ENCODE data around the gene ADK. TPM values are rescaled to one million over a fixed set of nuclear protein-coding genes. Genes with fewer than 3 reads are reported as not detected.

ADK gene
- total RNA-seq, 1 experiment from 2014 or later = 26.8 TPM

DNA sequence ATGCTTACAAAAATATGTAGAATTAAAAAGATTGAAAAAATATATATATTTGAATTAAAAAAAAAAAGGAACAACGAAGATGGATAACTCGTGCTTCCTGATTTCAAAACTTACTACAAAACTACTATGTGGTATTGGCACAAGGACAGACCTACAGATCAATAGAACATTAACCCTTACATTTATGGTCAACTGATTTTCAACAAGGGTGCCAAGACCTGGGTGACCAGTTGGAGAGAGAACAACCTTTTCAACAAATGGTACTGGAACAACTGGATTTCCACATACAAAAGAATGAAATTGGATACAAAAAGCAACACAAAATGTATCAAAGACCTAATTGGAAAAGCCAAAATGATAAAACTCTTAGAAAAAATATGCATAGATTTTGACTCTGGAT is 10.5 kb upstream of the ADK start:
- Histone ChIP-seq H3K4ac (ENCODE audit: low read depth, low read length) (no peak overlapping the region), H2BK15ac (ENCODE audit: low read depth, low read length) (no peak overlapping the region), H3K56ac (ENCODE audit: insufficient read length, low read depth, low read length) (no peak overlapping the region), H3K4me1 (ENCODE audit: insufficient read depth, low read length) (no peaks in the 10 kb centered on the region), H2AK5ac (ENCODE audit: insufficient read length, low read length) (no peak overlapping the region), H2BK20ac (ENCODE audit: low read depth, low read length, poor library complexity, severe bottlenecking) (no peak overlapping the region), H3K14ac (ENCODE audit: insufficient read depth, low read length) (no peak overlapping the region), H3K23me2 (ENCODE audit: insufficient read length, low read depth, low read length, poor library complexity, severe bottlenecking) (no peaks in the 10 kb centered on the region), H2AFZ (ENCODE audit: low read length) (no peak overlapping the region), H3K27me3 (ENCODE audit: insufficient read depth, low read length) (no peaks in the 10 kb centered on the region), H3K23ac (ENCODE audit: insufficient read length, low read depth, low read length) (no peak overlapping the region), H2BK120ac (ENCODE audit: low read depth, low read length, poor library complexity, severe bottlenecking) (no peak overlapping the region), H3K79me2 (ENCODE audit: insufficient read depth, low read length) (no peaks in the 10 kb centered on the region), H4K5ac (ENCODE audit: insufficient read length, low read depth, low read length) (no peak overlapping the region), H3K79me1 (ENCODE audit: insufficient read depth, low read depth, low read length, poor library complexity, severe bottlenecking) (peaks cover 2% of the 10 kb centered on the region), H3K4me2 (ENCODE audit: insufficient read depth, insufficient read length, low read length) (no peak overlapping the region), H4K91ac (ENCODE audit: insufficient read length, low read depth, low read length) (no peak overlapping the region), H2BK12ac (ENCODE audit: insufficient read length, low read depth, low read length) (no peak overlapping the region), H3K9me3 (ENCODE audit: control insufficient read depth, low read depth, low read length) (no peaks in the 10 kb centered on the region), H3K18ac (ENCODE audit: insufficient read length, low read depth, low read length) (no peak overlapping the region), H2BK5ac (ENCODE audit: insufficient read length, low read length) (no peak overlapping the region), H4K8ac (replicated peaks; ENCODE audit: insufficient read length, low read depth, low read length) (no peak overlapping the region), H3K27ac (ENCODE audit: insufficient read length, low read depth, low read length) (no peak overlapping the region), H3T11ph (ENCODE audit: low read length) (no peak overlapping the region), H4K20me1 (ENCODE audit: control insufficient read depth, insufficient read depth, insufficient read length) (no peaks in the 10 kb centered on the region), H3K9ac (ENCODE audit: extremely low read depth, insufficient read length, low read length) (no peak overlapping the region)
- Mint-ChIP-seq H3K4me1 (no peaks in the 10 kb centered on the region), H3K4me3 (no peak overlapping the region), H3K27ac (no peak overlapping the region), H3K36me3 (ENCODE audit: insufficient read depth in 1 of 3, low read depth in 3 of 3) (peaks cover 15 to 31% (median 29%) of the 10 kb centered on the region in 3 experiments; a peak in 6 of 7 replicates), H3K27me3 (ENCODE audit: low read depth) (no peaks in the 10 kb centered on the region), H3K9me3 (no peaks in the 10 kb centered on the region)
- TF ChIP-seq, protein P1, sequence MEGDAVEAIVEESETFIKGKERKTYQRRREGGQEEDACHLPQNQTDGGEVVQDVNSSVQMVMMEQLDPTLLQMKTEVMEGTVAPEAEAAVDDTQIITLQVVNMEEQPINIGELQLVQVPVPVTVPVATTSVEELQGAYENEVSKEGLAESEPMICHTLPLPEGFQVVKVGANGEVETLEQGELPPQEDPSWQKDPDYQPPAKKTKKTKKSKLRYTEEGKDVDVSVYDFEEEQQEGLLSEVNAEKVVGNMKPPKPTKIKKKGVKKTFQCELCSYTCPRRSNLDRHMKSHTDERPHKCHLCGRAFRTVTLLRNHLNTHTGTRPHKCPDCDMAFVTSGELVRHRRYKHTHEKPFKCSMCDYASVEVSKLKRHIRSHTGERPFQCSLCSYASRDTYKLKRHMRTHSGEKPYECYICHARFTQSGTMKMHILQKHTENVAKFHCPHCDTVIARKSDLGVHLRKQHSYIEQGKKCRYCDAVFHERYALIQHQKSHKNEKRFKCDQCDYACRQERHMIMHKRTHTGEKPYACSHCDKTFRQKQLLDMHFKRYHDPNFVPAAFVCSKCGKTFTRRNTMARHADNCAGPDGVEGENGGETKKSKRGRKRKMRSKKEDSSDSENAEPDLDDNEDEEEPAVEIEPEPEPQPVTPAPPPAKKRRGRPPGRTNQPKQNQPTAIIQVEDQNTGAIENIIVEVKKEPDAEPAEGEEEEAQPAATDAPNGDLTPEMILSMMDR (conservative IDR thresholded peaks at IDR 0.05) = no peak
- no CpG with 5 or more reads among the region's 2 CpGs for WGBS (ENCODE audit: extremely low coverage, insufficient read length, low lambda C conversion rate)
- DNase-seq = no peak
